HepG2 (cell line): Measurements from ENCODE around the gene EXOC5. TPM values are rescaled to one million over a fixed set of nuclear protein-coding genes. Genes with fewer than 3 reads are reported as not detected.

Experiments used
- ATAC-seq: fragments of 200-7000 bp; cut with Tn5 transposase; 3 replicates; pipeline ENCODE4 v1.9.1; 2020; ENCODE audit warnings: mild to moderate bottlenecking, moderate library complexity
- BruUV-seq: library from RNA; stranded (reverse); fragments of 400-500 nt; replicated peaks from 2 replicates; lab custom pipeline; 2021; lab: Mats Ljungman, UMichigan
- CTCF ChIA-PET: fragments of 300-600 bp; formaldehyde crosslinking; extraction: SDS; loops from one replicate; lab custom pipeline; 2021; ENCODE audit warnings: low total read pairs, inconsistent platforms, low intra/inter-chr PET ratio; lab: Yijun Ruan, JAX
- POLR2A ChIA-PET: fragments of 350-600 bp; sonication (Branson Sonifier 250); formaldehyde crosslinking; loops from one replicate; lab custom pipeline; 2020; ENCODE audit warnings: antibody characterized with exemption, inconsistent platforms; lab: Yijun Ruan, JAX
- DNase-seq: peaks from one replicate; pipeline ENCODE4 v3.0.0-alpha.2; 2015; ENCODE audit warnings: low spot score
- FAIRE-seq: peaks from 3 replicates; lab custom pipeline; 2011; peaks lifted over from hg19 to GRCh38; lab: Jason Lieb, UNC
- H2AFZ ChIP-seq: one replicate; pipeline ENCODE4 v1.6.1; 2011; ENCODE audit warnings: low read length, inconsistent platforms
- H3K27ac ChIP-seq: fragments of 300-600 bp; 3 replicates; pipeline ENCODE4 v1.8.0; 2011; ENCODE audit warnings: mixed run types, mild to moderate bottlenecking, mixed read lengths, low read length, inconsistent platforms; ENCODE audit not compliant: insufficient read depth; ENCODE audit errors: extremely low read length
- H3K27me3 ChIP-seq, 2 experiments: fragments of 200-600 bp in 1 of 2; 2 replicates in 1 of 2; 3 replicates in 1 of 2; pipeline versions ENCODE4 v1.6.0 to v1.8.0; 2011; ENCODE audit warnings: low read length in 2 of 2, mild to moderate bottlenecking in 2 of 2, moderate library complexity in 2 of 2, inconsistent platforms in 1 of 2; ENCODE audit not compliant: insufficient read depth in 2 of 2, control insufficient read depth in 1 of 2
- H3K36me3 ChIP-seq, 2 experiments: fragments of 200-600 bp in 1 of 2; replicated peaks in 1 of 2; 2 replicates in 1 of 2; 3 replicates in 1 of 2; pipeline versions ENCODE4 v1.5.1 to v1.8.0; 2011; ENCODE audit warnings: low read length in 2 of 2, inconsistent platforms in 1 of 2; ENCODE audit not compliant: insufficient read depth in 2 of 2, control insufficient read depth in 1 of 2
- H3K4me1 ChIP-seq: 2 replicates; pipeline ENCODE4 v1.5.1; 2012; ENCODE audit warnings: low read length, inconsistent platforms; ENCODE audit not compliant: insufficient read depth
- H3K4me2 ChIP-seq: 2 replicates; pipeline ENCODE4 v1.6.0; 2011; ENCODE audit warnings: low read depth, low read length, inconsistent platforms
- H3K4me3 ChIP-seq, 3 experiments: fragments of 200-600 bp in 1 of 3; sonication (generic), shearing (Covaris generic) in 1 of 3; replicated peaks in 1 of 3; 2 replicates each; pipeline ENCODE4 v1.5.1; 2011 to 2016; ENCODE audit warnings: low read length in 3 of 3, inconsistent platforms in 2 of 3, low read depth in 2 of 3, mild to moderate bottlenecking in 2 of 3, control low read depth in 1 of 3, mixed read lengths in 1 of 3; ENCODE audit not compliant: insufficient read depth in 1 of 3
- H3K79me2 ChIP-seq: one replicate; pipeline ENCODE4 v1.6.1; 2011; ENCODE audit warnings: low read length, inconsistent platforms; ENCODE audit not compliant: insufficient read depth
- H3K9ac ChIP-seq: 2 replicates; pipeline ENCODE4 v1.6.0; 2011; ENCODE audit warnings: mild to moderate bottlenecking, low read depth, low read length, inconsistent platforms; ENCODE audit not compliant: insufficient read depth
- H3K9me3 ChIP-seq: 2 replicates; pipeline ENCODE4 v1.5.1; 2012; ENCODE audit warnings: mild to moderate bottlenecking, low read length
- H4K20me1 ChIP-seq: 2 replicates; pipeline ENCODE4 v1.6.0; 2011; ENCODE audit warnings: inconsistent platforms, mild to moderate bottlenecking, low read length, moderate library complexity; ENCODE audit not compliant: insufficient read depth
- FOXA1 ChIP-seq, 2 experiments: fragments of 450-650 bp in 1 of 2; sonication (generic) in 1 of 2; formaldehyde crosslinking in 1 of 2; IDR thresholded peaks; 2 replicates each; pipeline versions ENCODE4 v1.4.0 to v1.6.1; 2016 to 2020; ENCODE audit warnings: missing genetic modification reagents in 1 of 2
- KAT8 ChIP-seq: IDR thresholded peaks from 2 replicates; pipeline ENCODE4 v1.6.1; 2016; ENCODE audit warnings: missing genetic modification reagents, missing compliant biosample characterization
- PHB2 ChIP-seq: fragments of 450-650 bp; IDR thresholded peaks from 2 replicates; pipeline ENCODE4 v1.6.1; 2018; ENCODE audit not compliant: partially characterized antibody
- ZBTB1 ChIP-seq: sonication (generic); formaldehyde crosslinking; IDR thresholded peaks from 2 replicates; pipeline ENCODE4 v1.4.0; 2020; ENCODE audit warnings: missing genetic modification reagents, borderline replicate concordance
- ZBTB21 ChIP-seq: sonication (generic); formaldehyde crosslinking; IDR thresholded peaks from 2 replicates; pipeline ENCODE4 v1.4.0; 2020; ENCODE audit warnings: missing genetic modification reagents
- ZNF503 ChIP-seq: sonication (generic); formaldehyde crosslinking; IDR thresholded peaks from 2 replicates; pipeline ENCODE4 v1.4.0; 2020; ENCODE audit warnings: missing genetic modification reagents
- ZNF563 ChIP-seq: sonication (generic); formaldehyde crosslinking; IDR thresholded peaks from 2 replicates; pipeline ENCODE4 v1.8.0; 2022; ENCODE audit warnings: mild to moderate bottlenecking, moderate library complexity, missing genetic modification reagents
- ZSCAN22 ChIP-seq: sonication (generic); formaldehyde crosslinking; IDR thresholded peaks from 2 replicates; pipeline ENCODE4 v1.4.0; 2020; ENCODE audit warnings: mild to moderate bottlenecking, missing genetic modification reagents
- WGBS: methylation state at CpG from one replicate; pipeline ENCODE4 v1.1.6; 2017; ENCODE audit warnings: low lambda C conversion rate; 5-methylcytosine and 5-hydroxymethylcytosine counted together
- in situ Hi-C: cut with HindIII; loops from 2 replicates; pipeline ENCODE4 v1.10.0; 2017; ENCODE audit warnings: low pct_unique_long_range_greater_than_20kb; ENCODE audit not compliant: extremely low pct_ligation_motif_present
- intact Hi-C: fragments of 100-400 bp; cut with micrococcal nuclease; formaldehyde crosslinking; loops from one replicate; pipeline ENCODE4 v1.10.0; 2022; ENCODE audit not compliant: unreplicated experiment
- polyA plus RNA-seq, 8 experiments: library from polyadenylated mRNA; depleted of rRNA in 3 of 8; stranded (reverse) in 7 of 8; unstranded in 1 of 8; fragments of >200 nt; fragmentation: Illumina TruSeq in 4 of 8; extraction: Trizol in 4 of 8; gene quantifications; 2 replicates each; pipeline versions ENCODE4 v1.2.1 to v1.2.3, GENCODE V29; 2011 to 2016; ENCODE audit warnings: low read depth in 4 of 8, missing spikeins in 1 of 8, mixed read lengths in 1 of 8; ENCODE audit not compliant: insufficient read depth in 1 of 8
- total RNA-seq, 5 experiments: library from RNA; depleted of rRNA; stranded (reverse); fragments of >200 nt; fragmentation: Illumina TruSeq; extraction: Trizol; gene quantifications; 2 replicates each; pipeline ENCODE4 v1.2.3, GENCODE V29; 2016; ENCODE audit warnings: low read depth in 1 of 5
- TF ChIP-seq, protein P1 (sequence below): sonication (generic); formaldehyde crosslinking; IDR thresholded peaks from 2 replicates; pipeline ENCODE4 v1.4.0; 2020; ENCODE audit warnings: low read depth, mild to moderate bottlenecking, missing genetic modification reagents
- TF ChIP-seq, protein P2 (sequence below): sonication (generic); formaldehyde crosslinking; IDR thresholded peaks from 2 replicates; pipeline ENCODE4 v1.4.0; 2020; ENCODE audit warnings: missing genetic modification reagents
- TF ChIP-seq, protein P3 (sequence below): sonication (generic); formaldehyde crosslinking; IDR thresholded peaks from 2 replicates; pipeline ENCODE4 v1.9.0; 2022; ENCODE audit warnings: missing genetic modification reagents, mild to moderate bottlenecking, borderline replicate concordance
- TF ChIP-seq, protein P4 (sequence below): sonication (generic); formaldehyde crosslinking; IDR thresholded peaks from 2 replicates; pipeline ENCODE4 v1.4.0; 2020; ENCODE audit warnings: missing genetic modification reagents

EXOC5 gene
- total and polyA plus RNA-seq, 2 of the 13 experiments (the other 11 are each of a cell fraction or from before 2014, with no cell fraction given), result 15.1 to 43.8 TPM

DNA sequence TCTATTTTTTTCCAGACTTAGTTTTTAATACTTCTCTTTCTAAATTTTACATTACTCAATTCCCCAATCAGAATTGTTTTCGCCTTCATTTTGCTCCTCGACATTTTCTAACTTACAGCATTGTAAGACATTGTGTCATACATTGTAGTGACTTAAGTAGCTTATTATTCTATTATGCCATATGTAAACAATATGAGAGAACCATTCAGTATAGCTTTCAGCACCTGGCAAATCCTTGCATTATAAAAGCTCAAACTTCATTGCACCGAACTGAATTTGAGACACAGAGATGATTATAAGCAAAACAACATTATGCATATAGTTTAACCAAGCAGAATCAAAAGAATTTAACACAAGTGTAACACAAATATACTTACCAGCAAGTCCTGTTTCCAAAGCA is 46.8 kb downstream of the EXOC5 start (continued):
- TF ChIP-seq FOXA1 (IDR thresholded peaks at IDR 0.05), result no peak
- no peak for TF ChIP-seq FOXA1 (CRISPR knock-in tag; IDR thresholded peaks at IDR 0.05)
- TF ChIP-seq, protein P1, sequence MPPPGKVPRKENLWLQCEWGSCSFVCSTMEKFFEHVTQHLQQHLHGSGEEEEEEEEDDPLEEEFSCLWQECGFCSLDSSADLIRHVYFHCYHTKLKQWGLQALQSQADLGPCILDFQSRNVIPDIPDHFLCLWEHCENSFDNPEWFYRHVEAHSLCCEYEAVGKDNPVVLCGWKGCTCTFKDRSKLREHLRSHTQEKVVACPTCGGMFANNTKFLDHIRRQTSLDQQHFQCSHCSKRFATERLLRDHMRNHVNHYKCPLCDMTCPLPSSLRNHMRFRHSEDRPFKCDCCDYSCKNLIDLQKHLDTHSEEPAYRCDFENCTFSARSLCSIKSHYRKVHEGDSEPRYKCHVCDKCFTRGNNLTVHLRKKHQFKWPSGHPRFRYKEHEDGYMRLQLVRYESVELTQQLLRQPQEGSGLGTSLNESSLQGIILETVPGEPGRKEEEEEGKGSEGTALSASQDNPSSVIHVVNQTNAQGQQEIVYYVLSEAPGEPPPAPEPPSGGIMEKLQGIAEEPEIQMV (CRISPR knock-in tag), result no peak
- TF ChIP-seq ZBTB21 (CRISPR knock-in tag), result no peak

- CTCF ChIA-PET, result no interaction called here
- no peak for TF ChIP-seq ZSCAN22 (CRISPR knock-in tag)
- TF ChIP-seq ZBTB1 (CRISPR knock-in tag), result no peak
- TF ChIP-seq, protein P2, sequence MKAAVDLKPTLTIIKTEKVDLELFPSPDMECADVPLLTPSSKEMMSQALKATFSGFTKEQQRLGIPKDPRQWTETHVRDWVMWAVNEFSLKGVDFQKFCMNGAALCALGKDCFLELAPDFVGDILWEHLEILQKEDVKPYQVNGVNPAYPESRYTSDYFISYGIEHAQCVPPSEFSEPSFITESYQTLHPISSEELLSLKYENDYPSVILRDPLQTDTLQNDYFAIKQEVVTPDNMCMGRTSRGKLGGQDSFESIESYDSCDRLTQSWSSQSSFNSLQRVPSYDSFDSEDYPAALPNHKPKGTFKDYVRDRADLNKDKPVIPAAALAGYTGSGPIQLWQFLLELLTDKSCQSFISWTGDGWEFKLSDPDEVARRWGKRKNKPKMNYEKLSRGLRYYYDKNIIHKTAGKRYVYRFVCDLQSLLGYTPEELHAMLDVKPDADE, result no peak
- TF ChIP-seq PHB2, result no peak
- no peak for TF ChIP-seq KAT8 (CRISPR knock-in tag)
- TF ChIP-seq ZNF503 (CRISPR knock-in tag), result no peak
- TF ChIP-seq, protein P3, sequence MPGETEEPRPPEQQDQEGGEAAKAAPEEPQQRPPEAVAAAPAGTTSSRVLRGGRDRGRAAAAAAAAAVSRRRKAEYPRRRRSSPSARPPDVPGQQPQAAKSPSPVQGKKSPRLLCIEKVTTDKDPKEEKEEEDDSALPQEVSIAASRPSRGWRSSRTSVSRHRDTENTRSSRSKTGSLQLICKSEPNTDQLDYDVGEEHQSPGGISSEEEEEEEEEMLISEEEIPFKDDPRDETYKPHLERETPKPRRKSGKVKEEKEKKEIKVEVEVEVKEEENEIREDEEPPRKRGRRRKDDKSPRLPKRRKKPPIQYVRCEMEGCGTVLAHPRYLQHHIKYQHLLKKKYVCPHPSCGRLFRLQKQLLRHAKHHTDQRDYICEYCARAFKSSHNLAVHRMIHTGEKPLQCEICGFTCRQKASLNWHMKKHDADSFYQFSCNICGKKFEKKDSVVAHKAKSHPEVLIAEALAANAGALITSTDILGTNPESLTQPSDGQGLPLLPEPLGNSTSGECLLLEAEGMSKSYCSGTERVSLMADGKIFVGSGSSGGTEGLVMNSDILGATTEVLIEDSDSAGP (CRISPR knock-in tag), result no peak
- TF ChIP-seq, protein P4, sequence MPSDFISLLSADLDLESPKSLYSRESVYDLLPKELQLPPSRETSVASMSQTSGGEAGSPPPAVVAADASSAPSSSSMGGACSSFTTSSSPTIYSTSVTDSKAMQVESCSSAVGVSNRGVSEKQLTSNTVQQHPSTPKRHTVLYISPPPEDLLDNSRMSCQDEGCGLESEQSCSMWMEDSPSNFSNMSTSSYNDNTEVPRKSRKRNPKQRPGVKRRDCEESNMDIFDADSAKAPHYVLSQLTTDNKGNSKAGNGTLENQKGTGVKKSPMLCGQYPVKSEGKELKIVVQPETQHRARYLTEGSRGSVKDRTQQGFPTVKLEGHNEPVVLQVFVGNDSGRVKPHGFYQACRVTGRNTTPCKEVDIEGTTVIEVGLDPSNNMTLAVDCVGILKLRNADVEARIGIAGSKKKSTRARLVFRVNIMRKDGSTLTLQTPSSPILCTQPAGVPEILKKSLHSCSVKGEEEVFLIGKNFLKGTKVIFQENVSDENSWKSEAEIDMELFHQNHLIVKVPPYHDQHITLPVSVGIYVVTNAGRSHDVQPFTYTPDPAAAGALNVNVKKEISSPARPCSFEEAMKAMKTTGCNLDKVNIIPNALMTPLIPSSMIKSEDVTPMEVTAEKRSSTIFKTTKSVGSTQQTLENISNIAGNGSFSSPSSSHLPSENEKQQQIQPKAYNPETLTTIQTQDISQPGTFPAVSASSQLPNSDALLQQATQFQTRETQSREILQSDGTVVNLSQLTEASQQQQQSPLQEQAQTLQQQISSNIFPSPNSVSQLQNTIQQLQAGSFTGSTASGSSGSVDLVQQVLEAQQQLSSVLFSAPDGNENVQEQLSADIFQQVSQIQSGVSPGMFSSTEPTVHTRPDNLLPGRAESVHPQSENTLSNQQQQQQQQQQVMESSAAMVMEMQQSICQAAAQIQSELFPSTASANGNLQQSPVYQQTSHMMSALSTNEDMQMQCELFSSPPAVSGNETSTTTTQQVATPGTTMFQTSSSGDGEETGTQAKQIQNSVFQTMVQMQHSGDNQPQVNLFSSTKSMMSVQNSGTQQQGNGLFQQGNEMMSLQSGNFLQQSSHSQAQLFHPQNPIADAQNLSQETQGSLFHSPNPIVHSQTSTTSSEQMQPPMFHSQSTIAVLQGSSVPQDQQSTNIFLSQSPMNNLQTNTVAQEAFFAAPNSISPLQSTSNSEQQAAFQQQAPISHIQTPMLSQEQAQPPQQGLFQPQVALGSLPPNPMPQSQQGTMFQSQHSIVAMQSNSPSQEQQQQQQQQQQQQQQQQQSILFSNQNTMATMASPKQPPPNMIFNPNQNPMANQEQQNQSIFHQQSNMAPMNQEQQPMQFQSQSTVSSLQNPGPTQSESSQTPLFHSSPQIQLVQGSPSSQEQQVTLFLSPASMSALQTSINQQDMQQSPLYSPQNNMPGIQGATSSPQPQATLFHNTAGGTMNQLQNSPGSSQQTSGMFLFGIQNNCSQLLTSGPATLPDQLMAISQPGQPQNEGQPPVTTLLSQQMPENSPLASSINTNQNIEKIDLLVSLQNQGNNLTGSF (CRISPR knock-in tag), result no peak
- no peak for TF ChIP-seq ZNF563 (CRISPR knock-in tag)
These were observed 55.8 kb downstream of the EXOC5 start for GRCh38 chr14:57212919-57213318.

More at GRCh38 chr14:57212919-57213318, 55.8 kb downstream of the EXOC5 start:
- H4K20me1 ChIP-seq, result no peaks in the 10 kb centered on the region
- no peaks in the 10 kb centered on the region for H3K9me3 ChIP-seq
- BruUV-seq, result no TSS peak
- H3K4me1 ChIP-seq, result no peaks in the 10 kb centered on the region
- no peak overlapping the region for H3K9ac ChIP-seq
- no peak overlapping the region for H3K4me2 ChIP-seq
- DNase-seq (no peak), ATAC-seq (no peak), FAIRE-seq (no peak)
- POLR2A ChIA-PET, result no interaction called here
- intact Hi-C loops, result no loop called here
- no peak overlapping the region for H3K4me3 ChIP-seq
- WGBS, result 96% methylated on average over 2 of the region's 2 CpGs
- H3K79me2 ChIP-seq, result no peaks in the 10 kb centered on the region
- in situ Hi-C loops, result no loop called here
- no peak overlapping the region for H2AFZ ChIP-seq
- peaks cover 0 to 37% of the 10 kb centered on the region in 2 experiments; a peak in 3 of 5 replicates for H3K36me3 ChIP-seq
- no peaks in the 10 kb centered on the region for H3K27me3 ChIP-seq
- no peak overlapping the region for H3K27ac ChIP-seq
